Pancreas (tissue), 10 donors: ENCODE results near the gene TAB2. TPM values are rescaled to one million over a fixed set of nuclear protein-coding genes. Genes with fewer than 3 reads are reported as not detected.

Experiments used
- ATAC-seq, 4 donors: fragments of 200-7000 bp; cut with Tn5 transposase; one replicate each; pipeline versions ENCODE4 v1.8.0 to v1.9.1; 2020; ENCODE audit warnings: mild to moderate bottlenecking in 4 of 4, moderate library complexity in 4 of 4
- DNase-seq, 6 donors: peaks; one replicate each; pipeline ENCODE4 v3.0.0-alpha.2; 2020
- FAIRE-seq: peaks from 2 replicates; lab custom pipeline; 2012; peaks lifted over from hg19 to GRCh38; lab: Jason Lieb, UNC
- H3K27ac ChIP-seq, 4 donors: fragments of 200-600 bp; sonication (generic); 1 replicate in 3 of 4; 2 replicates in 1 of 4; pipeline versions ENCODE4 v1.5.0 to v1.8.0; 2020
- H3K27me3 ChIP-seq, 4 donors: fragments of 200-600 bp; one replicate each; pipeline ENCODE4 v1.8.0; 2021
- H3K36me3 ChIP-seq, 3 donors: fragments of 200-600 bp; sonication (generic) in 1 of 3; one replicate each; pipeline versions ENCODE4 v1.5.0 to v1.8.0; 2020 to 2021
- H3K4me1 ChIP-seq, 3 donors: fragments of 200-600 bp; one replicate each; pipeline ENCODE4 v1.8.0; 2021
- H3K4me3 ChIP-seq, 4 donors: fragments of 200-600 bp; sonication (generic) in 2 of 4; one replicate each; pipeline versions ENCODE4 v1.5.0 to v1.8.0; 2020 to 2021
- H3K9me3 ChIP-seq, 4 donors: fragments of 200-600 bp; one replicate each; pipeline ENCODE4 v1.8.0; 2021
- WGBS, 2 donors: extraction: QIAGEN DNeasy Blood & Tissue Kit; methylation state at CpG; one replicate each; pipeline ENCODE4 v1.1.7; 2013; 5-methylcytosine and 5-hydroxymethylcytosine counted together
- intact Hi-C, 3 donors: fragments of 100-400 bp; cut with DNase I; formaldehyde crosslinking; loops; one replicate each; pipeline versions ENCODE4 v1.11.1 to v1.14.2; 2022
- polyA plus RNA-seq, 2 donors: library from polyadenylated mRNA; stranded (reverse); fragments of 200-250 nt; gene quantifications; one replicate each; pipeline ENCODE4 v1.2.3, GENCODE V29; 2013
- total RNA-seq, 6 donors: library from RNA; stranded (reverse); fragmentation: NEBNext Ultra II Directional in 4 of 6; extraction: Animal tissue kit (Norgen Biotek cat#: 25700) in 4 of 6; gene quantifications; one replicate each; pipeline versions ENCODE4 v1.2.1 to v1.2.4, GENCODE V29; 2021 to 2023
- TF ChIP-seq, protein P1 (sequence below), 4 donors: fragments of 200-600 bp; sonication (generic) in 3 of 4; IDR thresholded peaks; one replicate each; pipeline versions ENCODE4 v1.5.0 to v1.8.0; 2021; ENCODE audit warnings: antibody characterized with exemption in 4 of 4
- donor health status: healthy with polysubstance abuse.
- donor health status: DM: no; HTN: no; CAD: no; lungs with moderate emphysema.
- donor health status: DM: no; HTN: no; CAD: no.
- donor health status: control.
- donor health status: control.
- donor health status: Bipolar disorder and iron deficiency.
- donor health status: DM: yes; HTN: yes; CAD: no.
- donor health status: DM: no; HTN: no; CAD: no.
- donor health status: DM: no; HTN: no; CAD: no.
- donor health status: DM: yes; HTN: yes; CAD: no.

TAB2 gene
- total and polyA plus RNA-seq, 8 donors: 6.6 to 35.1 (median 20.7) TPM

DNA sequence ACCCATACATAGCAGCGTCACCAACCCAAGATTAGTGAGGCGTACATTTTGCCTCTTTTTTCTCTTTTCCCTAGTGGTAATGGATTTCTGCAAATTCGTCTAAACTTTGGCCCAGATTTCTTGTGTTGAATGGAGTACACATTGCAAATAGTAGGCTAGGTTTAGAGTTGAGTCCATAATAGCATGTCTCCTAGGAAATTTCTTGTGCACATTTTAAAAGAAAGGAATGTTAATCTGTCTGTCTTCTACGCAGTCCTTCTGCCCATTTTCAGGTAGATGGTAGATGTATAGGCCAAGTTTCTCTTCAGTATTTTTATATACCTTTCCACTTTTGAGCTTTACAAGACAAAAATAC lies 15.7 kb downstream of the TAB2 start:
- ATAC-seq: no peak
- peaks cover 30 to 74% (median 54%) of the 10 kb centered on the region in 3 donors for H3K4me1 ChIP-seq
- 63 to 64% methylated on average over 4 of the region's 4 CpGs for WGBS, 2 donors
- TF ChIP-seq, protein P1, sequence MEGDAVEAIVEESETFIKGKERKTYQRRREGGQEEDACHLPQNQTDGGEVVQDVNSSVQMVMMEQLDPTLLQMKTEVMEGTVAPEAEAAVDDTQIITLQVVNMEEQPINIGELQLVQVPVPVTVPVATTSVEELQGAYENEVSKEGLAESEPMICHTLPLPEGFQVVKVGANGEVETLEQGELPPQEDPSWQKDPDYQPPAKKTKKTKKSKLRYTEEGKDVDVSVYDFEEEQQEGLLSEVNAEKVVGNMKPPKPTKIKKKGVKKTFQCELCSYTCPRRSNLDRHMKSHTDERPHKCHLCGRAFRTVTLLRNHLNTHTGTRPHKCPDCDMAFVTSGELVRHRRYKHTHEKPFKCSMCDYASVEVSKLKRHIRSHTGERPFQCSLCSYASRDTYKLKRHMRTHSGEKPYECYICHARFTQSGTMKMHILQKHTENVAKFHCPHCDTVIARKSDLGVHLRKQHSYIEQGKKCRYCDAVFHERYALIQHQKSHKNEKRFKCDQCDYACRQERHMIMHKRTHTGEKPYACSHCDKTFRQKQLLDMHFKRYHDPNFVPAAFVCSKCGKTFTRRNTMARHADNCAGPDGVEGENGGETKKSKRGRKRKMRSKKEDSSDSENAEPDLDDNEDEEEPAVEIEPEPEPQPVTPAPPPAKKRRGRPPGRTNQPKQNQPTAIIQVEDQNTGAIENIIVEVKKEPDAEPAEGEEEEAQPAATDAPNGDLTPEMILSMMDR (IDR thresholded peaks at IDR 0.05): no peak
- no peaks in the 10 kb centered on the region for H3K27me3 ChIP-seq
- no peak for DNase-seq
- FAIRE-seq: no peak
- no peaks in the 10 kb centered on the region for H3K9me3 ChIP-seq
- H3K27ac ChIP-seq: no peak overlapping the region
- no peak overlapping the region for H3K4me3 ChIP-seq
- intact Hi-C loops: no loop called here
- no peaks in the 10 kb centered on the region for H3K36me3 ChIP-seq

DNA sequence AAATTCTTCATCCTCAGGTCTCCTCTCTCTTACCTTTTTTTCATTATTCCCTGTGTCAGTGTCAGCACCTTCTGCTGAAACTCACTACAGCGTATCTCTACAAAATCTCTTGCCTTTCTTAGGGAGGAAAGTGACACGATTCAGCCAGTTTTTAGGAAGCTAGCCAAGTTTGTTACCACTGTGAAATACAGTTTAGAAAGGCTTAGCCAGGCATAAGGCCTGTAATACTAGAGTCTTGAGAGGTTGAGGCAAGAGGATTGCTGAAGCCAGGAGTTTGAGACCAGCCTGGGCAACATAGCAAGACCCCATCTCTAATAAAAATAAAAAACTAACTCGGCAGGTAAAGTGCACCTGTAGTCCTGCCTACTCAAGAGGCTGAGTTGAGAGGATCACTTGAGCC lies 16.7 kb downstream of the TAB2 start:
- ATAC-seq (no peak), FAIRE-seq (no peak), DNase-seq (no peak)
- H3K4me1 ChIP-seq: peaks cover 30 to 74% (median 60%) of the 10 kb centered on the region in 3 donors
- 59% methylated on average over 3 of the region's 3 CpGs for WGBS, 2 donors
- no peaks in the 10 kb centered on the region for H3K27me3 ChIP-seq
- H3K36me3 ChIP-seq: no peaks in the 10 kb centered on the region
- no peak overlapping the region for H3K4me3 ChIP-seq
- intact Hi-C loops: no loop called here
- TF ChIP-seq, protein P1 (IDR thresholded peaks at IDR 0.05): no peak
- no peak overlapping the region for H3K27ac ChIP-seq
- H3K9me3 ChIP-seq: no peaks in the 10 kb centered on the region

DNA sequence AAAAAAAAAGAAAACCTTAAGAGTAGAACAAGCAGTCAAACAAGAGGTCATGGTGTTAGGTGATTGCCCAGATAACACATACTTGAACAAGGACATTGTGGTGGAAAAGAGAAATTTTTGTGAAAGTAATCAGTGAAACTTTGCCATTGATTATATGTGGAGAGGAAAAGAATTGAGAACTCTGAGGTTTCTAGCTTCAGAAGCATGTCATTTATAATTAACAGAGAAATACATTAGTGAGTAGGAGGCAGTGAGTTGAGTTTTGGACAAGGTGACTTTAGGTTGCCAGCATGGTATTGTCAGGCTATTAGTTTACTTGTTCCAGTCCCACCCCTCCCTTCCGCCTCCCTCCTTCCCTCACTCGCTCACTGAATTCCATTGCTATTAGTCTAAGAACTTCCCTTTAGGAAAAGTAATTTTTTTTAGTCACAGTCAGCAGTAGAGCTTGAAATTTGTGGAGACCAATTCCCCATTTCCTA lies 17.2 kb downstream of the TAB2 start:
- TF ChIP-seq, protein P1 (IDR thresholded peaks at IDR 0.05): no peak
- Histone ChIP-seq H3K9me3 (no peaks in the 10 kb centered on the region), H3K36me3 (no peaks in the 10 kb centered on the region), H3K4me3 (no peak overlapping the region), H3K27me3 (no peaks in the 10 kb centered on the region), H3K27ac (peak overlapping the region in 1 of 4 donors; percentile 4), H3K4me1 (peaks cover 30 to 74% (median 60%) of the 10 kb centered on the region in 3 donors)
- ATAC-seq (peak in 3 of 4 donors; percentile 43 to 62 (median 52)), FAIRE-seq (no peak), DNase-seq (no peak)
- whole genome bisulfite sequencing, 2 donors: 51 to 64% methylated on average over 2 of the region's 2 CpGs
- intact Hi-C loops: no loop called here

DNA sequence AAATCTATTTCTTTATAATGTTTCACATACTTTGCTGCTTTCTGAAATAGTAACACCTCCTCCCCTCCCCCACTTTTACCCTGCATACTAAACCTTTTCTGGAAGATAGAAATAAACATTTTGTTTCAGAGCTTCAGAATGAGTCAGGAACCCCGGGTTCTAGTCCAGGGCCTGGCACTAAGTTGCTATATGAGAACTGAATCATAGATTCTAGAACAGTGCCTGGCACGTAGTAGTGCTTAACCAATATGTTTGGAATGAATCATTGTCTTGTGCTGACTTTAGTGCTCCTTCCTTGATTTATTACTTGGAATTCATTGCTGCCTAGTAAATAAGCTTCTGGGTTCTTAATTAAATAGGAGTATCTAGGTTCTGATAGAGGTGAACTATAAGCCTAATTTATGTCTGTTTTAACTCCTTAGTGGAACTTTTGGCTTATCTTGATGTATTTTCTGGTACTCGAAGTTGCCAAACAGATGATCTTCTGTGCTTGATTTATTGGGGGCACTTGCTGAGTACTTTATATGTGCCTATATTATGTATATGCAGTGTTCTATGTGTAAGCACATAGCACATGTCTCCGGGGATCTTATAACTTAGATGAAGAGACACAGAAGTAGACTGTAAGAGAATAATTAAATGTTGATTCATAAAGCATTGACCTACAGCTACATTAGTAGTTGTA lies 18.6 kb downstream of the TAB2 start:
- no peak for DNase-seq
- Histone ChIP-seq H3K4me1 (peaks cover 30 to 72% (median 64%) of the 10 kb centered on the region in 3 donors), H3K36me3 (no peaks in the 10 kb centered on the region), H3K27ac (peak overlapping the region in 2 of 4 donors; percentile 4 to 19), H3K4me3 (no peak overlapping the region), H3K27me3 (no peaks in the 10 kb centered on the region), H3K9me3 (no peaks in the 10 kb centered on the region)
- FAIRE-seq: no peak
- TF ChIP-seq, protein P1 (IDR thresholded peaks at IDR 0.05): no peak
- intact Hi-C loops: no loop called here
- WGBS, 2 donors: 53 to 61% methylated on average over 4 of the region's 4 CpGs
- ATAC-seq: peak; percentile 40 to 66 (median 63)

DNA sequence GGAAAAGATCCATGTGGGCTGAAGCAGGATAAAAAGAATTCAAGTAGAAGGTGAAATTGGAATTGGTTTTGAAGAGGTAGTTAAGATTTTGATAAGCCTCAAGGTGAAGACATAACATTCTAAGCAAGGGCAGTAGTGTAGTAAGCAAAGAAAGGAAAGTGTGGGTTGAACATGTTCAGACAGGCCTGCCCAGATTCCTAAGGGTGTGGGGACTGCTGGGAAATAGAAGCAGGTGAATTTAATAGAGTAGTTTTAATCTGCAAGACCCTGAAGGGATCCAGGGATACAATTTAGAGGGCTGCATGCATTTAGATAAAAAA lies 19.1 kb downstream of the TAB2 start:
- Histone ChIP-seq H3K9me3 (no peaks in the 10 kb centered on the region), H3K36me3 (no peaks in the 10 kb centered on the region), H3K4me1 (peaks cover 30 to 76% (median 59%) of the 10 kb centered on the region in 3 donors), H3K4me3 (no peak overlapping the region), H3K27ac (peak overlapping the region in 2 of 4 donors; percentile 4 to 19), H3K27me3 (no peaks in the 10 kb centered on the region)
- ATAC-seq: peak; percentile 42 to 74 (median 66)
- TF ChIP-seq, protein P1 (IDR thresholded peaks at IDR 0.05): no peak
- no peak for DNase-seq
- no peak for FAIRE-seq
- intact Hi-C loops: no loop called here
